ENCODE results near the gene MAPK8IP2.
"Not testable (repeated sequence)": the region's sequence is repeated elsewhere in the genome, so short reads cannot be mapped to it uniquely, and the experiment has no call there.

The MAPK8IP2 gene

DNA sequence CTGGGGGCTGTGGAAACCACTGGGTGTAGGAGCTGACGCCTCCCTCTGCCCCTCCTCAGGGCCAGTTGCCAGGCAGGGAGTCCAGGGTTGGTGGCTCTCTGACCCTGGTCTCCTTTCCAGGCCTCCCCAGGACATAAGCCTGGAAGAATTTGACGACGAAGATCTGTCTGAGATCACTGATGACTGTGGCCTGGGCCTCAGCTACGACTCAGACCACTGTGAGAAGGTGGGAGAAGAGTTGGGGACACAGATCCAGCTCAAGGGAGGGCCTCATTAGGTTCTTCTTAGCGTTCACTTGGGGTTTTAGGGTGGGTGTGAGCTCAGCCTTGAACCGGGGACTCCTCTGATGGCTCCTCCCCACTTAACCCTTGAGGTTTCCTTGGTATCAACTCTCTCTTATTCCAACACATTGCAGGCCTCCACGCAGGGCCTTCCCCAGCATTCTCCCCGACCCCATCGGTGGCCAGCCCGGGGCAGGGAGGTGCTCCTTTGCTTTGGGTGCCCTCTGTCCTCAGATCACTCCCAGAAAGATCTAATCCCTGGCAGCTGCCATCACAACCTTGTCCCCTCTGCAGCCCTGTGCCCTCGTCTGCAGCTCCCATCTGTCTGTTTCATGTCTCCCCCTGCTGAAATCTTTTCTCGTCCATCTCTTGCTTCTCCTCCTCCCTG, 1.2 kb downstream of the MAPK8IP2 start:
- no peak for DNase-seq

DNA sequence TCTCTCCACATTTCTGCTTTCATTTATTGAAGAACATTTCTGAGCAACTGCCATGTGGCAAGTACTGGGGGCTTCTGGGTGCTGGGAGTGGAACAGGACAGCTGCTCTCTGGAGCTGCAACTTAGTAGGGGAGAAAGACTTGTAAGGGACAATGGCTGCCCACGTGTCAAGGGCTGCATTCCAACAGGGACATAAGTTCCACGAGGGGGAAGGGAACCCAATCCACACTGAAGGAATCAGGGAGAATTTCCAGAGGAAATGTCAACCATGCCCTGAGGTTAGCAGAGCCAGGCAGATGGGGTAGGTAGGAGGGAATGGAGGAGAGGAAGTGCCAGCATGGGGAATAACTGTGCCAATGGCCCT, 1.7 kb downstream of the MAPK8IP2 start:
- DNase-seq, result no peak

DNA sequence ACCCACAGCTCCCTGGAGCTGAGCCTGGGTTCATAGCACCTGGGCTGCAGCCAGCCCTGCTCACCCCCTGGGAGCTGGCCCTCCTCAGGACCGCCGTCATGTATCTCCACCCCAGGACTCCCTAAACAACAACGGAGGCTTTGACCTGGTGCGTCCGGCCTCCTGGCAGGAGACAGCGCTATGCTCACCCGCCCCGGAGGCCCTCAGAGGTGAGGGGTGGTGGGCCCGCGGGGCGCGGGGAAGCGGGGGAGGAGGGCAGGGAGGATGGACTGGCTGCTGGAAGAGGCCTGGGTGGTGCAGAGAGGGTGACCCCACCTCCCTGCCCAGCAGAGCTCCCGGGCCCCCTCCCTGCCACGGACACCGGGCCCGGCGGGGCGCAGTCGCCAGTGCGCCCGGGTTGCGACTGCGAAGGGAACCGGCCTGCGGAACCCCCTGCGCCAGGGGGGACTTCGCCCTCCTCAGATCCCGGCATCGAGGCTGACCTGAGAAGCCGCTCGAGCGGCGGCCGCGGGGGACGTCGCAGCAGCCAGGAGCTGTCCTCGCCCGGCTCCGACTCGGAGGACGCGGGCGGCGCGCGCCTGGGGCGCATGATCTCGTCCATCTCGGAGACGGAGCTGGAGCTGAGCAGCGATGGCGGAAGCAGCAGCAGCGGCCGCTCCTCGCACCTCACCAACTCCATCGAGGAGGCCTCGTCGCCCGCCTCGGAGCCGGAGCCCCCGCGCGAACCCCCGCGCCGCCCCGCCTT, 3.1 kb downstream of the MAPK8IP2 start:
- DNase-seq, result no peak

DNA sequence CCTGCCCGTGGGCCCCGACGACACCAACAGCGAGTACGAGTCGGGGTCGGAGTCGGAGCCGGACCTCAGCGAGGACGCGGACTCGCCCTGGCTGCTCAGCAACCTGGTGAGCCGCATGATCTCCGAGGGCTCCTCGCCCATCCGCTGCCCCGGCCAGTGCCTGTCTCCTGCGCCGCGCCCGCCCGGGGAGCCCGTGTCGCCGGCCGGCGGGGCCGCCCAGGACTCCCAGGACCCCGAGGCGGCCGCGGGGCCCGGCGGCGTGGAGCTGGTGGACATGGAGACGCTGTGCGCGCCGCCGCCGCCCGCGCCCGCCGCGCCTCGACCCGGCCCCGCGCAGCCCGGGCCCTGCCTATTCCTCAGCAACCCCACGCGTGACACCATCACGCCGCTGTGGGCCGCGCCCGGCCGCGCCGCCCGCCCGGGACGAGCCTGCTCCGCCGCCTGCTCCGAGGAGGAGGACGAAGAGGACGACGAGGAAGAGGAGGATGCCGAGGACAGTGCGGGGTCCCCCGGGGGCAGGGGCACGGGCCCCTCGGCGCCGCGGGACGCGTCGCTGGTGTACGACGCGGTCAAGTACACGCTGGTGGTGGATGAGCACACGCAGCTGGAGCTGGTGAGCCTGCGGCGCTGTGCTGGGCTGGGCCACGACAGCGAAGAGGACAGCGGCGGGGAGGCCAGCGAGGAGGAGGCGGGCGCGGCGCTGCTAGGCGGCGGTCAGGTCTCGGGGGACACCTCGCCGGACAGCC, 3.8 kb downstream of the MAPK8IP2 start:
- no peak for DNase-seq

DNA sequence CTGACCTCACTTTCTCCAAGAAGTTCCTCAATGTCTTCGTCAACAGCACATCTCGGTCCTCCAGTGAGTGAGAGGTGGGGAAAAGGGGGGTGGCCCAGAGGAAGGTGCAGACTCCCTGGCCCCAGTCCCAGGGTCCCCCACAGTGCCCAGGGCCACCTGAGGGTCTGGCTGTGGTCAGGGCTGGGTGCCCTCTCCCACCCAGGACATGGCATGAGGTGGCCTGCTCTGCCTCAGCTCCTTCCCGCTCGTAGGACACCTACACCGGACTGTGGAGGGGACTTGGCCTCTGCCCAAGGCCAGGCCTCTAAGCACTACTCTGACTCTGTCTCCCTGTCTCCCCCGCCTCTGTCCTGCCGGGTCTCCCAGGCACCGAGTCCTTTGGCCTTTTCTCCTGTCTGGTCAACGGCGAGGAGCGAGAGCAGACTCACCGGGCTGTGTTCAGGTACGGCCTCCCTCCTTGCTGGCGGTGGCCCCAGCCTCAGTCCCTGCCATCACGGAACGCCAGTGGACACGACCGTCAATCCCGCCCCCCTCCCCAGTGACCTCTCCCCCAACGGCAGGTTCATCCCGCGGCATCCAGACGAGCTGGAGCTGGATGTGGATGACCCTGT, 4.5 kb downstream of the MAPK8IP2 start:
- no peak for DNase-seq

DNA sequence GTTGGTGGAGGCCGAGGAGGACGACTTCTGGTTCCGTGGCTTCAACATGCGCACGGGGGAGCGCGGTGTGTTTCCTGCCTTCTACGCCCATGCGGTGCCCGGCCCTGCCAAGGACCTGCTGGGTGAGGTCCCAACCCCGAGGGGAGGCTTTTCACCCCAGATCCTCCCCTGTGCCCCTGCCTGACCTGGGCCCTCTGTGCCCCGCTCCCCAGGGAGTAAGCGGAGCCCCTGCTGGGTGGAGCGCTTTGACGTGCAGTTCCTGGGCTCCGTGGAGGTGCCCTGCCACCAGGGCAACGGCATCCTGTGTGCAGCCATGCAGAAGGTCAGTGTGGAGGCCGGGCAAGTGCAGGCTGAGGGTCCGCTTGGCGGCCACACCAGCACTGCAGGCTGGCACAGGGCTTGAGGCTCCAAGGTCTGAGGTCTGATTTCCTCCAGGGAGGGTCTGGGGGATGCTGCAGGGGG, 5.1 kb downstream of the MAPK8IP2 start:
- DNase-seq, result no peak

DNA sequence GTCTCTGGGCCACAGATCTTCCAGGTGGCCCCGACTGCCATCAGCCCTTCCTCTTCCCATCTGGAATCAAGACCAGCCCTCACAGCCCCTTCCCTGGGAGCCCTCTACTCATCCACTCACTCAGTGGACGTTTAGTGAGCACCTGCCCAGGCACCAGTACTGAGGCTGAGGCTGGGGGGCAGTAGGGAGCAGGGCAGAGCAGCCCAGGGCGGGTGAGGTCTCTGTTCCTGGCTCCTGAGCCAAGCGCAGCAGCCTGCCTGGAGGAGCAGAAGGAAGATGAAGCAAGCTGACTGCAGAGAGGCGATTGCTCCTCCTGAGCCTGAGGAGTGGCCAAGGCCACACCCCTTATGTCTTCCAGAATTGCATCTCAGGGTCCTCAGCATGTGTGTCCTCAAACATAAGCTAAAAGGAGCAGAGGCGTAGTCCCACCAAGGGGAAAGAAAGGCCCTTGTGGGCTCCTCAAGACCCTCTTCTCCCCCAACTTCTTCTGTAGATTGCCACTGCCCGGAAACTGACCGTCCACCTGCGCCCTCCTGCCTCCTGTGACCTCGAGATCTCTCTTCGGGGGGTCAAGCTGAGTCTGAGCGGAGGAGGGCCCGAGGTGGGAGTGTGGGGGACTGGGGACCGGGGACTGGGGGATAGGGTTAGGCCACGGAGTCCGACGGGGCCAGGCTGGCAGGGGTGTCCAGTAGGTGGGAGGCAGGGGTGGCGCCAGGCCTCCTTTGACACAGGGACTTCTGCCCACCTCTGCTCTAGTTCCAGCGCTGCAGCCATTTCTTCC, 5.8 kb downstream of the MAPK8IP2 start:
- DNase-seq, result no peak

DNA sequence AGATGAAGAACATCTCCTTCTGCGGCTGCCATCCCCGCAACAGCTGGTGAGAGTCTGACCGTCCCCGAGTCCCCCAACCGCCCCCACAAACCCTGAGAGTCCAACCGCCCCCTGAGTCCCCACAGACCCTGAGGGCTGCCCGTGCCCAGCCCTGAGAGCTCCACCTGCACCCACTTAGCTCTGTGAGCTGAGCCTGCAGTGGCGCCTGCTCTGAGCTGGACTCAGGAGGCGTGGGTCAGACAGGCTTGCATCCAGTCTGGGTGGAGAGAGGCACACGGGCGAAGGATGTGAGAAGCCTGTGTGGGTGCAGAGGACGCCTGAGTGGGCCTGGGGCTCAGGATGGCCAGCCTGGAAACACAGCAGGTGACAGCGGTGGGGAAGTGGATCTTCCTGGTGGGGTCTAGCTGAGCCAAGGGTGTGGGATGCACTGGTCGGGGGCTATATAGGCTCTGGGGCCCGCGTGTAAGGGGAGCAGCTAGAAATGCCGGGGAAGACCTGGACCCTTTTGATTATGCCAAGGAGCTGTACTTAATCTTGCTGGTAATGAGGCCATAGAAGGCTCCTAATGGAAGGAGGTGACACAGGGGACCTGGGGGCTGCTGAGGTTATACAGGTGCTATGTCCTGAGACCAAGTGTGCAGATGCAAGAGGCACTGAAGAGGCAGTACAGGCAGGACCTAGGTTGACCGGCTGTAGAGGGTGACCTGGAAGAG, 6.5 kb downstream of the MAPK8IP2 start:
- DNase-seq, result no peak

DNA sequence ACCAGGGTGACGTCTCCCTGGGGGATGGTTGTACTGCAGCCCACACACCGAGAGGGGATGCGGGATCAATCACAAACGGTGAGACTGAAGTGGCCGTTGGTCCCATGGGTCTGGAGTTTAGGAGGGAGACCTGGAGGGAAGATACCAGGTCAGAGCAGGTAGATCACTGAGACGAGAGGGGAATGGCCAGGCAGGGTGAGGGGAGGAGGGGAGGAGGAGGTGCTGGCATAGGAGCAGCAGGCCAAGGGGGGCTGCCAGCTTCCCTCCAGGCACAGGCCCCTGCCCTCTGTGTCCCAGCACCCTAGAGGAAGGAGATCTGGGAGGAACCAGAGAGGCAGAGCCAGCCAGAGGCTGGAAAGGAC, 7.0 kb downstream of the MAPK8IP2 start:
- DNase-seq, result no peak

DNA sequence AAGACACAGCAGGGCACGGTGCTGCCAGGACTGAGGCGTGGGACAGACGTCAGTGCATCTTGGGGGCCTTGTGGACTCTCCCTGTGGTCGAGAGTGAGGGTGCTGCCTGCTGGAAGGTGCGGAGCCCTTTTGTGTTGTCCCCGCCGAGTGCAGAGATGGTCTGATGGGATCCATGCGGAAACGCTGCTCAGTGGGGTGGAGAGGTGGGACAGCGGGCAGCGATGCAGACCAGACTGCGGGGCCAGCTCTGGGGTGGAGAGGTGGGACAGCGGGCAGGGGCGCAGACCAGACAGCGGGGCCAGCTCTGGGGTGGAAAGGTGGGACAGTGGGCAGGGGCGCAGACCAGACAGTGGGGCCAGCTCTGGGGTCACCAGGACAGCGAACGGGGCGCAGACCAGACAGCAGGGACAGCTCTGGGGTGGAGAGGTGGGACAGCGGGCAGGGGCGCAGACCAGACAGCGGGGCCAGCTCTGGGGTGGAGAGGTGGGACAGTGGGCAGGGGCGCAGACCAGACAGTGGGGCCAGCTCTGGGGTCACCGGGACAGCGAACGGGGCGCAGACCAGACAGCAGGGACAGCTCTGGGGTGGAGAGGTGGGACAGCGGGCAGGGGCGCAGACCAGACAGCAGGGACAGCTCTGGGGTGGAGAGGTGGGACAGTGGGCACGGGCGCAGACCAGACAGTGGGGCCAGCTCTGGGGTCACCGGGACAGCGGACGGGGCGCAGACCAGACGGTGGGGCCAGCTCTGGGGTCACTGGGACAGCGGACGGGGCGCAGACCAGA, 7.7 kb downstream of the MAPK8IP2 start:
- DNase-seq, result not testable (repeated sequence)

DNA sequence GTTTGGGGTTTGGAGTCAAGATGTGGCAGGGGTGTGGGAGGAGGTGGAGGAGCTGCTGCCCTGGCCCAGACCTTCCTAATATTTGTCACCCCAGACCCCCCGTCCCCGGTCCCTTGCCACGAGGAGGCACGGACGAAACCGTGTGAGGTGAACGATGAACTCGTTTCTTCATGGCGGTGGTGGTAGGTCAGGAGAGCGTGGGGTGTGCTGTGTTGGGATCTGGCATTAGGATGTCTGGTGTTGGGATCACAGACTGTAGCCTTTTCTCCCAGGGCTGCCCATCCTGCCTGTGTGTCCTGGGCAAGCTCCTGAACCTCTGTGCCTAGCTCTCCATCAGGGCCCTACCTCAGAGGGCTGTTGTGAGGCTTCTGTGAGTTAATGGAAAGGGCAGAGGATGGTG, 8.4 kb downstream of the MAPK8IP2 start:
- DNase-seq, result no peak

DNA sequence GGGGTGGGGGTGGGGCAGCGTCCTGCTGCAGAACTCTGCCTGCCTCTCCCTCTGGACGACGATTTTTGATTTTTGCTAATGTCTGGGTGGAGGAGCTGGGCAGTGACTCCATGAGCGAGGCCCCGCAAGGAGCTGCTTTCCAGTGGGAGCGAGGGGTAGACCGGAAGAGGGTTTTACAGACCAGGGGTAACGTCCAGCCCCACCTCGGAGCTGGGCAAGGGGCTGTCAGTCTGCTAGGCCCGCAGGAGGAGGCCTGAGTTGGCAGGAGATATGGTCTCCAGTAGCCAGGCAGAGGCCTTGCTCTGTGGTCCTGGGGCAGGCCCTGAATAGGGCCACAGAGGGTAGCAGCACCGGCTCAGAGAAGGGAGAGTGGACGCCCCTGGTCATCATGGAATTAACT, 9.0 kb downstream of the MAPK8IP2 start:
- no peak for DNase-seq

DNA sequence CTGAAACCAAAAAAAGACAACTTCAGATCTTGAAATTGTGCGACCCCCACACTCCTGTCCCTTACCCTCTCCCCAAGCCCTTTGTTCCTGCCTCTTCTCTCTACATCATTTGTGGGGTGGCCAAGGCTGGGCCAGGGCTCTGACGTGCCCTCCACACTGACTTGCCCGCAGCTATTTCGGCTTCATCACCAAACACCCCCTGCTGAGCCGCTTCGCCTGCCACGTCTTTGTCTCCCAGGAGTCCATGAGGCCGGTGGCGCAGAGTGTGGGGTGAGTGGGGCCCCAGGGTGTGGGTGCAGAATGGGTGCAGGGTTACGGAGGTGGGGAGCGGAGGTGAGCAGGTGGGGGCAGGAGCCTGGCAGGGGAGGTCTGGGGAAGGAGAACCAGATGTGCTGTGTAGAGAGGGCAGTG, 9.5 kb downstream of the MAPK8IP2 start:
- DNase-seq, result no peak

DNA sequence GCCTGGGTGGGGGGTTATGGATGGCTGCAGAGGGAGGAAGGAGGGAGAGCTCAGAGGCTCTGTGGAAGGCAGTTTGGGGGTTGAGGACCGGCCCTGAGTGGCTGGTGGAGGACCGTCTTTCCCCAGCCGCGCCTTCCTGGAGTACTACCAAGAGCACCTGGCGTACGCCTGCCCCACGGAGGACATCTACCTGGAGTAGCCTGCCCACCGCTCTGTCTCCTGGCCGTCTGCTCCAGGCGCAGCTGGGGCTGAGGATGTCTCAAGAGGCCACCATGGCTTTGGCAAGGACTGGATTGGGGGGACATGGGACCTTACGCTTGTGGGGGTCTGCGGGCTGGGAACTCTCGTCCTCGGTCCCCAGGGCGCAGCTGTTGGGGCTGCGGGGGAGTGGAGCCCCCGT, 10.0 kb downstream of the MAPK8IP2 start:
- no peak for DNase-seq

DNA sequence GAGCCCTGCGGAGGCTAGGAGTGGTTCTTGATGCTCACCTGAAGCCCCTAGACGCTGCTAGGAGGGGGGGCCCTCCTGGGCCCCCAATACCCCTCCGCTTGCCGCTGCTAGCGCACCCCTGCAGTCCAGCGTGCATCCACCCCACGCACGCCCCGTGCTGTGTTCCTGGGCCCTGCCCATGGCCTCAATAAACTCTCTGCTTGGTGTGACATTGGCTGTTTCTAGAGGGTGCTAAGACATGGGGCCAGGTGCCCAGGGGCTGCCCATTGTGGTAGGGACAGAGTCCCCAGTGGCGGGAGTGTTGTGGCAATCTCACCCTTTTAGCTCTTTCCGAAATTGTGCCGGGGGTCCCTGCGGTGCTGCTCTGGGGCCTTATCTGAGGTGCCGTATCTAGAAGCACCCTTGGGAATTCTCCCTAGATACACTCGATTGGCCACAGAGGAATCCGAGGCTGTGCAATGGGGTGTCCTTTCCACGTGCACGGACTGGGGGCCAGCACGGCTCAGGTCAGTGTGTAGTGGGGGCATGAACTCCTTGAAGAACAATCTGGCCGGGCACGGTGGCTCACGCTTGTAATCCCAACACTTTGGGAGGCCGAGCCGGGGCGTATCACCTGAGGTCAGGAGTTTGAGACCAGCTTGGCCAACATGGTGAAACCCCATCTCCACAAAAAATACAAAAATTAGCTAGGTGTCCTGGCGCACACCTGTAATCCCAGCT, 10.9 kb downstream of the MAPK8IP2 start:
- no peak for DNase-seq

DNA sequence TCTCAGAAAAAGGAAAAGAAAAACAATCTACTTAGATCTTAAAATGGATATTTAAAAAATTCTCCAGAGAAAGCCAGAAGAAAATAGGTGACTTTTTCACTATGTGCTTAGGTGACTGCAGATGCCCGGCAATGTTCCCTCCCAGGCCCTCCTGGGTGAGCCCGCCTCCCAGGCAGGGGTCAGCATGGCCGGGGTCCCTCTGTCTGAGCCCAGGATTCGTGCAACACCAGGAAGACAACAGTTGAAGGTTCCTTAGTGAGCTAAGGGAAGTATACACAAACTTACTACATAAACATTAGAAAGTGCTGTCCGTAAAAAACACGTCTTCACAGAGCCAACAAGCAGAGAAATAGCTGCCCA, 11.6 kb downstream of the MAPK8IP2 start:
- no peak for DNase-seq

DNA sequence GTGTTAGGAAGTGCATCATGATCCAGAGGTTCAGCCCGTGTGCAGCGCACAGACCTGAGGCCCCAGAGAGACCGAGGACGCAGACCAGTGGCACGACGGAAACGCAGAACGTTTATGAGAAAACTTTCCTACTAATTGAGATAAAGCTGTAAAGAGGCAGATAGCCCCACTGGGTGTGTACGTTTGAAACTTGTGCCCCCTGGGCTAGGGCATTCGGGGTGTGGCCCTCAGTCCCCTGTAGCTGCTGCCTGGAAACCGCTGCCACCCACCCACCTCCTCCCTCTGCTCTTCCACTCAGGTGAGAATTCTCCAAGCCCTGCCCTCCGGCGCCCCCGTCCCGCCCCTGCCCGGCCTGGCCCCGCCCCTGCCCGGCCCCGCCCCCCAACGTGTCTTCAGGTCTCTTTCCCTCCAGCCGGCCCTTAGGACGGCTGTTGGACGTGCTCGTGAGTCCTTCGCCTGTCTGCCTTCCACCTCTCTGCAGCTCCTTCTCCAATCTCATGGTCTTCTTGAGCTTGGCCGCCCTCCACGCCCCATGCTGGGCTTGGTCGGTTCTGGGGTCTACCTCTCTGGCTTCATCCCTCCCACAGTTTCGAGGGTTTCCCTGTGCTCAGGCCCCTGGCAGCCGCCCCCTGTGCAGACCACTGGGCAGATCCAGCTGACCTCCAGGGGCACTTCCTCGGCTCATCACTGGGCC, 12.1 kb downstream of the MAPK8IP2 start:
- no peak for DNase-seq

DNA sequence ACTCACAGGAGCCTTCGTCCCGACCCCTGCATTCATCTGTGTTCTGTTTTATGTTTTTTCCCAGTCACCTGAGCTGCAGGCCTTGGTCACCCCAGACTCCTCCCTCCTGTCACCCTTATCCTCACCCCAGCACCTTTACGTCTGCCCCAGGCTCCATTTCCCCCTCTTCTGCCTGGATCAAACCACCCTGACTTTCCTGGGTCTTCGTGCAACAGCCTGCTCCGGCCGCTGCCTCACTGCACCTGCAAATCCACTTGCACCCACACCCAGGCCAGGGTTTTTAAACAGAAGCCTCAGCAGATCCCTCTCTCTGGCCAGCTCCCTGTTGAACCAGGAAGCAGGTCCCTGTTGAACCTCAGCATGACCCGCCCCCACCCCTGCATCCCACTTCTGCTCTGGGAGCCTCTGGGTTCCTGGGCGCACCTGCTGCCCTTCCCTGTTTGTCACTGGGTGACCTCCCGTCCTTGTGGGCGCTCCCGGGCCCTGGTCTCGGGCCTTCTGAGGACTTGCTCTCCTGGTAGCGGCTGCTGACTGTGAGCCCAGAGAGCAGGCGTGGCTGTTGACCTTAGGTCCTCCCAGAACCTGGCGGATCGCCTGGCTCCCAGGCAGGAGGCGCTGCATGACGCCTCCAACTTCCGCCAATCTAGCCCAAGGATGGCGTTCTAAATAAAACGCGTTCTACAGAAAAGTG, 12.8 kb downstream of the MAPK8IP2 start:
- DNase-seq, result no peak

DNA sequence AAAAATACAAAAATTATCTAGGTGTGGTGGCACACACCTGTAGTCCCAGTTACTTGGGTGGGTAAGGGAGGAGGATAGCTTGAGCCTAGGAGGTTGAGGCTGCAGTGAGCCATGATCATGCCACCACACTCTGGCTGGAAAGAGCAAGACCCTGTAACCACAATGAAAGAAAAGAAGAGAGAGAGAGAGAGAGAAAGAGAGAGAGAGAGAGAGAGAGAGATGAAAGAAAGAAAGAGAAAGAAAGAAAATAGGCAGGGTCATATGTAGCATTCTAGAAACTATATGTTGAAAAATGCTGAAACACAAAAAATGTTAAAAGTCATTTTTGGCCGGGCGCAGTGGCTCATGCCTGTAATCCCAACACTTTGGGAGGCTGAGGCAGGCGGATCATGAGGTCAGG, 13.7 kb downstream of the MAPK8IP2 start:
- DNase-seq, result not testable (repeated sequence)
